PC-9 (cell line): ENCODE results near the gene LCN9.

Experiments used
- CTCF ChIP-seq: fragments of 200-600 bp; sonication (generic); conservative IDR thresholded peaks from 2 replicates; pipeline ENCODE4 v1.6.1; 2017; ENCODE audit warnings: mixed run types, antibody characterized with exemption, mild to moderate bottlenecking, moderate library complexity
- EZH2 ChIP-seq: fragments of 200-600 bp; sonication (generic); IDR thresholded peaks from 2 replicates; pipeline ENCODE4 v1.8.0; 2017; ENCODE audit warnings: antibody characterized with exemption, low read depth

DNA sequence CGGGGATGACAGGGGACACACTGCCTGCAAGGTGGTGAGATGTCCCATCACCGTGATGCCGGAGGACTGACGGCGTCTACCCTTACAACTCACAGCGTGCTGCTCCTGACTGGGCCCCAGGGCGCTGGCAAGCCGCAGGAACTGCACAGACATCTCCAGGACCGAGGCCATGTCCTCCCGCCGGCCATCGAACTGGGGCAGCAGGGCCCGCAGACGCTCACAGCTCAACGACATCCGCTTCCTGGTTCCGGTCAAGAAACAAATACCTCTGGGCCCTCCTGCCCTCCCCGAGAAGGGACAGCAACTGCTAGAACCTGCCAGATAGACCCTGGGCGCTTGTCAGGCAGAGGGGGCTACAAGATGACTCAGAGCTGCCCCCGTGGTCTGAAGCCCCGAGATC is 35.1 kb downstream of the LCN9 start:
- no peak for TF ChIP-seq EZH2
- no peak for TF ChIP-seq CTCF
